Loucy (cell line): ENCODE data around the gene ATRNL1.

Experiments
- EZH2phosphoT487 ChIP-seq: fragments of 200-600 bp; IDR thresholded peaks from 2 replicates; pipeline ENCODE4 v1.6.1; 2018; ENCODE audit warnings: antibody characterized with exemption, mild to moderate bottlenecking, moderate library complexity, borderline replicate concordance
- TF ChIP-seq, protein P1 (sequence below): fragments of 200-600 bp; sonication (generic); conservative IDR thresholded peaks from 2 replicates; pipeline ENCODE4 v1.5.1; 2014; ENCODE audit warnings: mild to moderate bottlenecking, antibody characterized with exemption, low read length

DNA sequence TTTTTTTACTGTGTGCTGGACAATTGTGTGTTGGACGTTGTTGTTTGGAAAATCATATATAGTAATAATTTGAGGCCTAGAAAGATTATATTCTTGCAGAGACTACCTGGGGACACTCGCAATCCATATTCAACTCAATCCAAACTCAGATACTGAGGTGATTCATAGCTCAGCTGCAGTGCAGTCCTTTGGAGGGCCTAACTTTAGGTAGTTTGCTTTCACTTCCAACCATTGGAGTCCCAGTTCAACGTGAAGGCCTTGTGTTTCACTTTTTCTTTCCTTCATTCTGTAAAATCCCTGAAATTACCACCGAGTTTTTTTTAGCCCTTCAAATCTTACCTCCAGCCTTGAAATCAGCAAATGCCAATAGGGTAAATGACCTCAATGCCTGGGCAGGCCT is 32.3 kb downstream of the ATRNL1 start:
- TF ChIP-seq, protein P1, sequence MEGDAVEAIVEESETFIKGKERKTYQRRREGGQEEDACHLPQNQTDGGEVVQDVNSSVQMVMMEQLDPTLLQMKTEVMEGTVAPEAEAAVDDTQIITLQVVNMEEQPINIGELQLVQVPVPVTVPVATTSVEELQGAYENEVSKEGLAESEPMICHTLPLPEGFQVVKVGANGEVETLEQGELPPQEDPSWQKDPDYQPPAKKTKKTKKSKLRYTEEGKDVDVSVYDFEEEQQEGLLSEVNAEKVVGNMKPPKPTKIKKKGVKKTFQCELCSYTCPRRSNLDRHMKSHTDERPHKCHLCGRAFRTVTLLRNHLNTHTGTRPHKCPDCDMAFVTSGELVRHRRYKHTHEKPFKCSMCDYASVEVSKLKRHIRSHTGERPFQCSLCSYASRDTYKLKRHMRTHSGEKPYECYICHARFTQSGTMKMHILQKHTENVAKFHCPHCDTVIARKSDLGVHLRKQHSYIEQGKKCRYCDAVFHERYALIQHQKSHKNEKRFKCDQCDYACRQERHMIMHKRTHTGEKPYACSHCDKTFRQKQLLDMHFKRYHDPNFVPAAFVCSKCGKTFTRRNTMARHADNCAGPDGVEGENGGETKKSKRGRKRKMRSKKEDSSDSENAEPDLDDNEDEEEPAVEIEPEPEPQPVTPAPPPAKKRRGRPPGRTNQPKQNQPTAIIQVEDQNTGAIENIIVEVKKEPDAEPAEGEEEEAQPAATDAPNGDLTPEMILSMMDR, result no peak
- TF ChIP-seq EZH2phosphoT487, result no peak
